Anterior cingulate cortex (tissue), 58 donors: ENCODE results near the gene TMA7B.

Experiments
- DNase-seq, 58 donors: peaks; one replicate each; lab custom pipeline; 2025; lab: John Stamatoyannopoulos, UW

The TMA7B gene

GRCh38 chr22:39997421-39997820 is 37.2 kb downstream of the TMA7B start:
- no peak for DNase-seq

GRCh38 chr22:39997939-39998726 is 37.9 kb downstream of the TMA7B start:
- DNase-seq: no peak

GRCh38 chr22:39999144-39999757 is 39.1 kb downstream of the TMA7B start:
- no peak for DNase-seq

- no peak for DNase-seq
Observed at GRCh38 chr22:40000171-40000570, 40.0 kb downstream of the TMA7B start.

- DNase-seq: no peak
Observed at GRCh38 chr22:40001106-40001505, 40.9 kb downstream of the TMA7B start.

- DNase-seq: no peak
Observed at GRCh38 chr22:40001800-40002577, 41.8 kb downstream of the TMA7B start.

GRCh38 chr22:40002935-40003715 is 42.9 kb downstream of the TMA7B start:
- no peak for DNase-seq

- DNase-seq: no peak
Observed at GRCh38 chr22:40004836-40005235, 44.6 kb downstream of the TMA7B start.

GRCh38 chr22:40006641-40007040 is 46.4 kb downstream of the TMA7B start:
- DNase-seq: no peak

GRCh38 chr22:40007853-40008710 is 47.9 kb downstream of the TMA7B start:
- DNase-seq: no peak

GRCh38 chr22:40008726-40009291 is 48.6 kb downstream of the TMA7B start:
- no peak for DNase-seq

- no peak for DNase-seq
Observed at GRCh38 chr22:40009292-40009774, 49.1 kb downstream of the TMA7B start.

- DNase-seq: no peak
Observed at GRCh38 chr22:40009951-40010671, 49.9 kb downstream of the TMA7B start.

- no peak for DNase-seq
Observed at GRCh38 chr22:40010746-40011145, 50.5 kb downstream of the TMA7B start.
